Astrocyte of the spinal cord (primary cell): ENCODE data around the gene TMEM236.

Experiments
- DNase-seq: peaks from one replicate; pipeline ENCODE4 v3.0.0; 2011; ENCODE audit warnings: low read depth, low spot score
- H3K4me3 ChIP-seq: 2 replicates; pipeline ENCODE4 v1.5.1; 2011; ENCODE audit warnings: low read depth, mild to moderate bottlenecking, low read length, moderate library complexity
- CTCF ChIP-seq: IDR thresholded peaks from 2 replicates; pipeline ENCODE4 v1.5.1; 2012; ENCODE audit warnings: low read depth, mild to moderate bottlenecking, low read length, inconsistent platforms
- in situ Hi-C: cut with HindIII; loops from 2 replicates; pipeline ENCODE4 v1.10.0; 2017; ENCODE audit warnings: low sequenced_read_pairs

Gene TMEM236

DNA sequence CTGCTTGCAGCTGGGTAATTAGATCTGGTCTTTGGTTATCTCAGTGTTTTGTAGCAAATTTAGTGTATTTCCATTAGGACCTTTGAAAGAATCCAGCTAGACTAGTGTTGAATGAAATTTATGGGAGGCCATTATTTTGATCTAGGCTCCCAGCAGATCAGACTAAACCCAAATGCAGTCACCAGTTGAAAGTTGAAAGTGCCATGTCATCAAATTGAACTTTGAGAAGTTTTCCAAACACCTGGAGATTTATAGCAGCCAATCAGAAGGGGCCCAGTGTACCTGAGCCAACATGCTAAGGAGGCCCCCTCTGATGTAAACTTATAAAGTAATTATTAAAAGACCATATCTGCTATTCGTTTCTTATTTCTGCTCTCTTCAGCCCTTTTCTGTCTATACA lies 11.3 kb upstream of the TMEM236 start:
- DNase-seq = no peak
- no peak for TF ChIP-seq CTCF
- in situ Hi-C loops = no loop called here
- H3K4me3 ChIP-seq = no peak overlapping the region

- no peak overlapping the region for H3K4me3 ChIP-seq
- peak; percentile 55 for DNase-seq
- in situ Hi-C loops = no loop called here
- peak; percentile 85 for TF ChIP-seq CTCF
Observed at GRCh38 chr10:17742918-17743317, 9.1 kb upstream of the TMEM236 start.

- TF ChIP-seq CTCF = no peak
- no peak overlapping the region for H3K4me3 ChIP-seq
- in situ Hi-C loops = no loop called here
- DNase-seq = no peak
Observed at GRCh38 chr10:17743437-17743836, 8.6 kb upstream of the TMEM236 start.

GRCh38 chr10:17744341-17744861 lies 7.6 kb upstream of the TMEM236 start:
- in situ Hi-C loops = no loop called here
- no peak for DNase-seq
- no peak for TF ChIP-seq CTCF
- no peak overlapping the region for H3K4me3 ChIP-seq

DNA sequence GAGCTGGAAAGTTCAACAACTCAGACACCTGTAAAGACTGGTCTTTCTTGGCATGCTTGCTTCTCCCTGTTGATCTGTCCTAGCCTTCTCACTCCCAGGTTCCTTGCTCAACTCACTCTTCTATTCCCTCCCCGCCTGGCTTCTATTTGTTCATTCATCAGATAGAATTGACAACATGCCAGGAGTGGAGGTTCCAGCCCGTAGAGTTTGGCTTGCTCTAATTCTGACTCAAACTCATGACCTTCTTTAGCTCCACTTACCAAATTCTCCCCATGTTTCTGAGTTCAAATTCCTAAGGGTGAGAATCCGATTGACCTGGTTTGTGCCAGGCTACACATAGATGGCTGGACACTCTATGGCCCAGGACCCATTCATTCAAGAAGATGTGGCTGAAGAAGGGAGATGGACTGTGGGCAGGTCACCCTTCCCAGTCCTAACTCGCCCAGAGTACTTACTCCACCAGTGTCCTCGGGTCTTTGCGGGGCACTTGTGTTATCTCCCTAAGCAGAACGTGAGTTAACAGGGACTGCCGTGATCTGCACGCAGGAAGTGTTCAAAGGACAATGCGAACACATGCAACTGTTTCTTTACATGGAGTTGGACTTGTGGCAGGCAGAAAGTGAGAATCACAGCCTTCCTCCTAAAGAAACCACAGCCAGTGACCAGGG lies 4.0 kb upstream of the TMEM236 start:
- no peak for DNase-seq
- no peak overlapping the region for H3K4me3 ChIP-seq
- in situ Hi-C loops = no loop called here
- no peak for TF ChIP-seq CTCF

GRCh38 chr10:17749890-17750289 lies 2.1 kb upstream of the TMEM236 start:
- no peak overlapping the region for H3K4me3 ChIP-seq
- in situ Hi-C loops = no loop called here
- TF ChIP-seq CTCF = no peak
- no peak for DNase-seq
